GM21360 (cell line): ENCODE data around the gene CCDC9.
"Not testable (repeated sequence)": the region's sequence is repeated elsewhere in the genome, so short reads cannot be mapped to it uniquely, and the experiment has no call there.

ENCODE experiments used
- ATAC-seq: cut with Tn5 transposase; IDR thresholded peaks from one replicate; pipeline ENCODE4 v1.9.1; 2021; ENCODE audit warnings: mild to moderate bottlenecking, moderate library complexity; ENCODE audit not compliant: unreplicated experiment

Gene CCDC9

DNA sequence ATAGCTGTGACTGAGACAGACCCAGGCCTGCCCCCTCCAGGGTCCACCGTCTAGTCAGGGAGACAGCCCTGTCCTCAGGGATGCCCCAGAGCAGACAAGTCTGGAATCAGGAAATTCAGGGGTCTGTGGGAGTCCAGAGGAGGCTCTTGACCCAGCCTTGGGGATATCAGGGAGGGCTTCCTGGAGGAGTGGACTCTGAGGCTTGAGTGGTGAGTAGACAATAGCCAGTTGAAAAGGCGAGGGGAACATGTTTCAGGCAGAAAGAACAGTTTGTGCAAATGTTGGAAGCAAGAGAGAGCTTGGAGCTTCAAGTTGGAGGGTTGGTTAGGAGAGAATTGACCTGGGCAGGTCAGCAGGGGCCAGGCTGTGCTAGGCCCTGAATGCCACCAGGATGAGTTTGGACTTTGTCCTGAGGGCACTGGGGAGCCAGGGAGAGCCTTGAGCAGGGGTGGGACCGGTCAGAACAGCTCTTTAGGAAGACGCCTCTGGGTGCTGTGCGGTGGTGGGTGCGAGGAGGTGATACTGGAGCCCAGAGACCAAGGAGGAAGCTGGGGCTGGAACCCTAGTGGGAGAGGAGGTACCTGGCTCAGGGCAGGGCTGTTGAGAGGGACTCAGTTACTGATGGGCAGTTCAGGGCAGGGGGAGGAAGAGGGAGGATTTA, 2.7 kb downstream of the CCDC9 start:
- no peak for ATAC-seq

- no peak for ATAC-seq
Measured at GRCh38 chr19:47260476-47260875, 4.2 kb downstream of the CCDC9 start.

DNA sequence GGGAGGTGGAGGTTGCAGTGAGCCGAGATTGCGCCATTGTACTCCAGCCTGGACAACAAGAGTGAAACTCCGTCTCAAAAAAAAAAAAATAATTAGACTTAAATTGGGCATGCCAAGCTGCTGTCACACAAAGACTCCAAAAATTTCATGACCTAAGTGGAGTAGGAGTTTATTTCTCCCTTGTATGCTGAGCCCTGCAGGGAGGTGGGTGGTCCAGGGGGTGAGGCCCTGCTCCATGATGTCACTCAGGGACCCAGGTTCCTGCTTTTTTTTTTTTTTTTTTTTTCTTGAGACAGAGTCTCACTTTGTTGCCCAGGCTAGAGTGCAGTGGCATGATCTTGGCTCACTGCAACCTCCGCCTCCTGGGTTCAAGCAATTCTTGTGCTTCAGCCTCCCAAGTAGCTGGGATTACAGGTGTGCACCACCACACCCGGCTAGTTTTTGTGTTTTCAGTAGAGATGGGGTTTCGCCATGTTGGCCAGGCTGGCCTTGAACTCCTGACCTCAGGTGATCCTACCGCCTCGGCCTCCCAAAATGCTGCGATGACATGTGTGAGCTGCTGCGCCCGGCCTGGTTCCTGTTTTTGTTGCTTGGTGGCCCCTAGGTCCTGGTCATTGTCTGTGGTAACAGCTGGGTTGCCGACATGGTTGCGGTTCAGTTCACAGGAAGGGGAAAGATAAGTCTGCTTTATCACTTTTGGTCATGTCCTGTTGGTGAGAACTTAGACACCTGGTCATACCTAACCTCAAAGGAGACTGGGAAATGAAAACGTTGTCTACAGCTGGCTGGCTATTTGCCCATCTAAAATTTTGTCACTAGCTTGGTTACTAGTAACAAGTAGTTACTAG, 5.8 kb downstream of the CCDC9 start:
- ATAC-seq, result peak; percentile 41

DNA sequence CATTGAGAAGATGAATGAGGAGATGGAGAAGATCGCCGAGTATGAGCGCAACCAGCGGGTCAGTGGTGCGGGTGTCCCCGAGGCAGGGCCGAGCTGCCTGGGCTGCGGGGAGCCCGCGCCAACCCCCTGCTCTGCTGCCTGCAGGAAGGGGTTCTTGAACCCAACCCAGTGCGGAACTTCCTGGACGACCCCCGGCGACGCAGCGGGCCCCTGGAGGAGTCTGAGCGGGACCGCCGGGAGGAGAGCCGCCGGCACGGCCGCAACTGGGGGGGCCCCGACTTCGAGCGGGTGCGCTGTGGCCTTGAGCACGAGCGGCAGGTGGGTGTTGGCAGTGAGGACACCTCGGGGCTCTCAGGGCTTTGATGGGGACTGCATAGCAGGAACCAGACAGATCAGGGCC, 8.3 kb downstream of the CCDC9 start:
- no peak for ATAC-seq

GRCh38 chr19:47266401-47266941, 10.1 kb downstream of the CCDC9 start:
- no peak for ATAC-seq

GRCh38 chr19:47267350-47267759, 11.0 kb downstream of the CCDC9 start:
- ATAC-seq, result no peak

DNA sequence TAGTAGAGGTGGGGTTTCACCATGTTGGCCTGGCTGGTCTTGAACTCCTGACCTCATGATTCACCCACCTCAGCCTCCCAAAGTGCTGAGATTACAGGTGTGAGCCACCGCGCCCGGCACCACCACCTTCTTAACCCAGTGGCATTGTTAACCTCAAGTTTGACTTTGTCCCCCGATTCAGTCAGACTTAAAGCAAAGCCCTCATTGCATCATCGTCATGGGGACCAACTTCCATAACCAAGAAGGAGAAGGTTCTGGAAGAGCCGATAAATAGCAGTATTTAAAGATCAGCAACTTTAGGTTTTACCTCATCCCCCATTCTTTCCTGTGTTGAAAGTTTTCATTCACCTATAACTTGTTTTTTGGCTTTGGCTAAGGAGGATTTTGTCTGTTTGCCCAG, 11.7 kb downstream of the CCDC9 start:
- no peak for ATAC-seq

GRCh38 chr19:47269596-47269995, 13.3 kb downstream of the CCDC9 start:
- ATAC-seq, result no peak

DNA sequence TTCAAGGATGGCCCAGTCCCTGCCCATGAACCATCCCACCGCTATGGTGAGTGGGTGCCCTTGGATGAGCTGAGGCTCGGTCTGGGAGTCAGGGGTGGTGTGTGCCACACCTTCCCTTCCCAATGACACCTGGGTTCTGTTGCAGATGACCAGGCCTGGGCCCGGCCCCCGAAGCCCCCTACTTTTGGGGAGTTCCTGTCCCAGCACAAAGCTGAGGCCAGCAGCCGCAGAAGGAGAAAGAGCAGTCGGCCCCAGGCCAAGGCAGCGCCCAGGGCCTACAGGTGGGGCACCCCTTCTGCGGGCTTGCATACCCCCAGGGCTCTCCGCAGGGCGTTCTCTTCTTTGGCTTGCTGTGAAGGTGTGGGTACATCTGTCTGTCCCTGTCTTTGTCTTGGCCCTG, 14.1 kb downstream of the CCDC9 start:
- no peak for ATAC-seq

- ATAC-seq, result no peak
Measured at GRCh38 chr19:47271949-47272348, 15.6 kb downstream of the CCDC9 start.

DNA sequence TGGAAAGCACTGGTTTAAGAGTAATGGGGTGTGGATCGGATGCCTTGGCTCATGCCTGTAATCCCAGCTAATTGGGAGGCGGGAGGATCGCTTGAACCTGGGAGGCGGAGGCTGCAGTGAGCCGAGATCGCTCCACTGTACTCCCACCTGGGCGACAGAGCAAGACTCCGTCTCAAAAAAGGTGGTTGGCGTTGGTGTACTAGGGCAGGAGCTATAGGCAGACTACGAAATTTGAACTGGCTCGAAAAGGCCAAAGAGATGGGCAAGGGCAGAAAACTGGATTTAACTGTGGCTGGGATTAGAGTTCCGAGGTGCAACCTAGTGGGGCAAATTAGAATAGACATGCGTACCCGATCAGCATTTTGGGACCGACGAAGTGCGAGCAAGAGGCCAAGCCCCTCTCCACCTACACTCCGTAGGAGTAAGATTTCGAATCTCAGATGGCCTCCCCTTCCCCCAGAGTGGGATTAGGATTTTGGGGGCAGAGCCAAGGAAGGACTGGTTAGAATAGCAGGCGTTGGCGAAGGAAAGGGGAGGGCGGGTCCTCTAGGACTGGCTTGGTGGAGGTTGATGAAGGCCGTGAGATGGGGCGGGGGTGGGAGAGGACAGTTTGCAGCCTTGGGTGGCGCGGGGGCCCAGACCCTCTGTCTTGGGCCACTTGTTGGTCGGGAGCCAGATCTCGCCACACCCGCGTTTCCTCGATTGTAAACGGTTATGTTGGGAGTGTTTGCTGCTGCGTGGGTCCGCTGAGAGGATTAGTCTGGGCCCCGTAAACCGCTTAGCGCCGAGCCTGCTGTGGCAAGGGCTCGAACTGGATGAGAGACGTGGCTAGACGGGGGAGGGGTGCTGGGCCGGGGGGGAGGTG, 16.4 kb downstream of the CCDC9 start:
- ATAC-seq, result no peak

DNA sequence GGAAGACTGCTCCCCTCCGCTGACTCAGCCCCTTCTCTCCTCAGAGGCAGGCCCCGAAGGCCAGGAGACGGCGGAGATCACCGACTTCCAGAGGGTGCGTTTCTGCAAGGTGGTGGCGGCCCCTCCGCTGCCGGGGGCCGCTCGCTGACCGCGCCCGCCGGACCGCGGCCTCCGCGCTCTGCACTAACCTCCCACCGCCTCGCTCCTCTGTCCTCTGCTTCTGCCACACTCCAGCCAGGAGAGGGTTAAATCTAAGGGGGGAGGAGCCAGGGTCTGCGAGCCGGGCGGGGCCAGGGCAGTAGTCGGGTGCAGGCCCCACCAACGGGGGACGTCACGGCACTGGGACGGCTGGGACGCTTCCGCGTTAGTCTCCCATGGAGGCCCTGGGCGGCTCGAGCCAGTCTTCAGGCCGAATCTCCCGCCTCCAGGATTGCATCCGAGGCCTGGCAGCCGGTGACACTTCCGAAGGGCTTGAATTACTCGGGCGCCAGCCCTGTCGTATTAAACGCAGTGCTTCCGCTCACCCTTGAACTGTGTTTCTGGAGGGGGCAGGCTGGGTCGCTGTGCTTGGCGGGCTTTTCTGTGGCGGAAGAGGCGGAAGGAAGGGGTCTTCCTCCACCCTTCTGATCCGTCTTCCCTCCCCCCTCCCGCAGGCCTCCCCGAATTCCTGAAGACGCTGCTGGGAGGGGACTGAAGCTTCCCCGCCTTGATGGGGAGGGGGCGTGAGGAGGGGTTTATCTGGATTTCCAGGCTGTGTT, 17.2 kb downstream of the CCDC9 start:
- ATAC-seq, result peak; percentile 51

GRCh38 chr19:47274071-47274890, 18.0 kb downstream of the CCDC9 start, which contains the start of gene INAFM1:
INAFM1 (plus strand) TSS chr19:47274885; CDS start chr19:47274920, 35 bp downstream.
- peak; percentile 40 for ATAC-seq

GRCh38 chr19:47274891-47275761, 18.8 kb downstream of the CCDC9 start:
- no peak for ATAC-seq

- ATAC-seq, result no peak
Measured at GRCh38 chr19:47275791-47276461, 19.6 kb downstream of the CCDC9 start.

- ATAC-seq, result not testable (repeated sequence)
Measured at GRCh38 chr19:47276513-47276912, 20.2 kb downstream of the CCDC9 start.

DNA sequence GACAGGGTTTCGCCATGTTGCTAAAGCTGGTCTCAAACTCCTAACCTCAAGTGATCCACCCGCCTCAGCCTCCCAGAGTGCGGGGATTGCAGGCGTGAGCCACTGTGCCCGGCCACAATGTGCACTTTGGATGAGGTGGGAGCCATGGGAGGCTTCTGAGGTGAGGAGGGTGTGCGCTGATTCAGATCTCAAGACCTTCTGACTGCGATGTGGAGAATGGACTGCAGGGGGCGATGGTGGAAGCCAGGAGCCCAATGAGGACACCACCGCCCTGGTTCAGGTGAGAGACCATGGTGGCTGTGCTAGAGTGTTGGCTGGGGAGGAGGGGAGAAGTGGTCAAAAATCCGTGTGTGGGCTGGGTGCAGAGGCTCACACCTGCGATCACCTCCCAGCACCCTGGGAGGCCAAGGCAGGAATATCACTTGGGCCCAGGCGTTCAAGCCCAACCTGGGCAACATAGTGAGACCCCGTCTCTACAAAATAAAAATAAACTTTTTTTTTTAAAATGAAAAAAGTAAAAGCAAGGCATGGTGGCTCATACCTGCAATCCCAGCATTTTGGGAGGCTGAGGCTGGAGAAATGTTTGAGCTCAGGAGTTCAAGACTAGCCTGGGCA, 24.0 kb downstream of the CCDC9 start:
- ATAC-seq, result no peak
